Measurements from ENCODE around the gene KAZN.

KAZN gene

DNA sequence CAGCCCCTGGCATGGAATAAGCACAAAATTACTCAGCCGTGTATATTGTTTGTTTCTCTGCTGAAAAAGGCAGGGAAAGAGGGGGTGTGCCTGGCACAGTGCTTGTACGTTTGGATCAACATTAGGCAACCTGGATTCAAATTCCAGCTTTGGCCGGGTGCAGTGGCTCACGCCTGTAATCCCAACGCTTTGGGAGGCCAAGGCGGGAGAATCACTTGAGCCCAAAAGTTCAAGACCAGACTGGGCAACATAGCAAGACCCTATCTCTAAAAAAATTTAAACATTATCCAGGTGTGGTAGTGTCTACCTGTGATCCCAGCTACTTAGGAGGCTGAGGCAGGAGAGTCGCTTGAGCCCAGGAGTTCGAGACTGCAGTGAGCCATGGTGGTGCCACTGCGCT is 402.2 kb downstream of the KAZN start:
- Histone ChIP-seq H3K27ac (ENCODE audit: extremely low read depth, low read depth, low read length) (no peak overlapping the region), H3K4me1 (ENCODE audit: control insufficient read depth, insufficient read depth, low read length) (no peaks in the 10 kb centered on the region), H3K9me3 (ENCODE audit: control insufficient read depth, insufficient read depth, low read depth, low read length) (no peaks in the 10 kb centered on the region), H3K4me3 (ENCODE audit: low read depth, low read length) (no peak overlapping the region), H3K36me3 (ENCODE audit: control insufficient read depth in 2 of 2, insufficient read depth in 1 of 2, low read length in 2 of 2) (no peaks in the 10 kb centered on the region)
- ChIA-PET CTCF (no interaction called here), POLR2A (no interaction called here)
- TF ChIP-seq ZNF121 (tag by site-specific recombination; IDR thresholded peaks at IDR 0.05) (peak; percentile 69), OVOL3 (tag by site-specific recombination; IDR thresholded peaks at IDR 0.05) (no peak)

DNA sequence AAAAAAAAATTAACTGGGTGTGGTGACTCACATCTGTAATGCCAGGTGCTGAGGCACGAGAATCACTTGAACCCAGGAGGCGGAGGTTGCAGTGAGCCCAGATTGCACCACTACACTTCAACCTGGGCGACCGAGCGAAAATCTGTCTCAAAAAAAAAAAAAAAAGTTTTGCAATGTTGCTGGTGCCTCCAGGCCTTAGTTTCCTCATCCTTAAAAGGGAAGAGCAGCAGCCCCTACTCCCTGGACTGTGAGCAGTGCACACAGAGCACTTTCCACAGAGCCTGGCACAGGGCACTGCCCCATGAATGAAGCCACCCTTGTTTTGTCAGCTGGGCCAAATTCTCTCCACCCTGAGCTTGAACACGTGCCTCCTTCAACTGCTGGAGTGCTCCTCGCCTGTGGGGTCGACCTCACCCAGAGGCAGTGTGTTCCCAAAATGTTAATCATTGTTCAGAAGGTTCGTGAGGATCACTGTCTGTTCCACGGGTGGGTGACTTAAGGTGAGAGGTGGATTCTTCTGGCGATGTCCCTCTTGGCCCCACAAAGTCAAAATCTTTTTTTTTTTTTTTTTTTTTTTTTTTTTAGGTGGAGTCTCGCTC is 402.9 kb downstream of the KAZN start:
- Histone ChIP-seq H3K9me3 (ENCODE audit: control insufficient read depth, insufficient read depth, low read depth, low read length) (no peaks in the 10 kb centered on the region), H3K36me3 (ENCODE audit: control insufficient read depth in 2 of 2, insufficient read depth in 1 of 2, low read length in 2 of 2) (no peaks in the 10 kb centered on the region), H3K4me1 (ENCODE audit: control insufficient read depth, insufficient read depth, low read length) (no peaks in the 10 kb centered on the region), H3K27ac (ENCODE audit: extremely low read depth, low read depth, low read length) (no peak overlapping the region), H3K4me3 (ENCODE audit: low read depth, low read length) (no peak overlapping the region)
- ChIA-PET CTCF (interaction anchor here (0.5 kb wide), 1 partner anchor 54 kb away, joined by 4 read pairs; no protein-coding TSS in a partner anchor), POLR2A (no interaction called here)
- TF ChIP-seq, protein P1, sequence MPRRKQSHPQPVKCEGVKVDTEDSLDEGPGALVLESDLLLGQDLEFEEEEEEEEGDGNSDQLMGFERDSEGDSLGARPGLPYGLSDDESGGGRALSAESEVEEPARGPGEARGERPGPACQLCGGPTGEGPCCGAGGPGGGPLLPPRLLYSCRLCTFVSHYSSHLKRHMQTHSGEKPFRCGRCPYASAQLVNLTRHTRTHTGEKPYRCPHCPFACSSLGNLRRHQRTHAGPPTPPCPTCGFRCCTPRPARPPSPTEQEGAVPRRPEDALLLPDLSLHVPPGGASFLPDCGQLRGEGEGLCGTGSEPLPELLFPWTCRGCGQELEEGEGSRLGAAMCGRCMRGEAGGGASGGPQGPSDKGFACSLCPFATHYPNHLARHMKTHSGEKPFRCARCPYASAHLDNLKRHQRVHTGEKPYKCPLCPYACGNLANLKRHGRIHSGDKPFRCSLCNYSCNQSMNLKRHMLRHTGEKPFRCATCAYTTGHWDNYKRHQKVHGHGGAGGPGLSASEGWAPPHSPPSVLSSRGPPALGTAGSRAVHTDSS (tag by site-specific recombination; IDR thresholded peaks at IDR 0.05) = no peak
- no peak for TF ChIP-seq SCRT1 (tag by site-specific recombination; IDR thresholded peaks at IDR 0.05; ENCODE audit: borderline replicate concordance)
- TF ChIP-seq ZNF138 (tag by site-specific recombination; IDR thresholded peaks at IDR 0.05; ENCODE audit: borderline replicate concordance) = no peak
- TF ChIP-seq ZNF549 (tag by site-specific recombination; IDR thresholded peaks at IDR 0.05) = no peak
- no peak for TF ChIP-seq RBAK (tag by site-specific recombination; IDR thresholded peaks at IDR 0.05)
- no peak for TF ChIP-seq ZNF416 (tag by site-specific recombination; IDR thresholded peaks at IDR 0.05)
- TF ChIP-seq, protein P2, sequence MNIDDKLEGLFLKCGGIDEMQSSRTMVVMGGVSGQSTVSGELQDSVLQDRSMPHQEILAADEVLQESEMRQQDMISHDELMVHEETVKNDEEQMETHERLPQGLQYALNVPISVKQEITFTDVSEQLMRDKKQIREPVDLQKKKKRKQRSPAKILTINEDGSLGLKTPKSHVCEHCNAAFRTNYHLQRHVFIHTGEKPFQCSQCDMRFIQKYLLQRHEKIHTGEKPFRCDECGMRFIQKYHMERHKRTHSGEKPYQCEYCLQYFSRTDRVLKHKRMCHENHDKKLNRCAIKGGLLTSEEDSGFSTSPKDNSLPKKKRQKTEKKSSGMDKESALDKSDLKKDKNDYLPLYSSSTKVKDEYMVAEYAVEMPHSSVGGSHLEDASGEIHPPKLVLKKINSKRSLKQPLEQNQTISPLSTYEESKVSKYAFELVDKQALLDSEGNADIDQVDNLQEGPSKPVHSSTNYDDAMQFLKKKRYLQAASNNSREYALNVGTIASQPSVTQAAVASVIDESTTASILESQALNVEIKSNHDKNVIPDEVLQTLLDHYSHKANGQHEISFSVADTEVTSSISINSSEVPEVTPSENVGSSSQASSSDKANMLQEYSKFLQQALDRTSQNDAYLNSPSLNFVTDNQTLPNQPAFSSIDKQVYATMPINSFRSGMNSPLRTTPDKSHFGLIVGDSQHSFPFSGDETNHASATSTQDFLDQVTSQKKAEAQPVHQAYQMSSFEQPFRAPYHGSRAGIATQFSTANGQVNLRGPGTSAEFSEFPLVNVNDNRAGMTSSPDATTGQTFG (tag by site-specific recombination; IDR thresholded peaks at IDR 0.05; ENCODE audit: borderline replicate concordance) = no peak
- TF ChIP-seq, protein P3, sequence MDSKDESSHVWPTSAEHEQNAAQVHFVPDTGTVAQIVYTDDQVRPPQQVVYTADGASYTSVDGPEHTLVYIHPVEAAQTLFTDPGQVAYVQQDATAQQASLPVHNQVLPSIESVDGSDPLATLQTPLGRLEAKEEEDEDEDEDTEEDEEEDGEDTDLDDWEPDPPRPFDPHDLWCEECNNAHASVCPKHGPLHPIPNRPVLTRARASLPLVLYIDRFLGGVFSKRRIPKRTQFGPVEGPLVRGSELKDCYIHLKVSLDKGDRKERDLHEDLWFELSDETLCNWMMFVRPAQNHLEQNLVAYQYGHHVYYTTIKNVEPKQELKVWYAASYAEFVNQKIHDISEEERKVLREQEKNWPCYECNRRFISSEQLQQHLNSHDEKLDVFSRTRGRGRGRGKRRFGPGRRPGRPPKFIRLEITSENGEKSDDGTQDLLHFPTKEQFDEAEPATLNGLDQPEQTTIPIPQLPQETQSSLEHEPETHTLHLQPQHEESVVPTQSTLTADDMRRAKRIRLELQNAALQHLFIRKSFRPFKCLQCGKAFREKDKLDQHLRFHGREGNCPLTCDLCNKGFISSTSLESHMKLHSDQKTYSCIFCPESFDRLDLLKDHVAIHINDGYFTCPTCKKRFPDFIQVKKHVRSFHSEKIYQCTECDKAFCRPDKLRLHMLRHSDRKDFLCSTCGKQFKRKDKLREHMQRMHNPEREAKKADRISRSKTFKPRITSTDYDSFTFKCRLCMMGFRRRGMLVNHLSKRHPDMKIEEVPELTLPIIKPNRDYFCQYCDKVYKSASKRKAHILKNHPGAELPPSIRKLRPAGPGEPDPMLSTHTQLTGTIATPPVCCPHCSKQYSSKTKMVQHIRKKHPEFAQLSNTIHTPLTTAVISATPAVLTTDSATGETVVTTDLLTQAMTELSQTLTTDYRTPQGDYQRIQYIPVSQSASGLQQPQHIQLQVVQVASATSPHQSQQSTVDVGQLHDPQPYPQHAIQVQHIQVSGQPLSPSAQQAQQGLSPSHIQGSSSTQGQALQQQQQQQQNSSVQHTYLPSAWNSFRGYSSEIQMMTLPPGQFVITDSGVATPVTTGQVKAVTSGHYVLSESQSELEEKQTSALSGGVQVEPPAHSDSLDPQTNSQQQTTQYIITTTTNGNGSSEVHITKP (tag by site-specific recombination; IDR thresholded peaks at IDR 0.05) = no peak
- TF ChIP-seq, protein P4, sequence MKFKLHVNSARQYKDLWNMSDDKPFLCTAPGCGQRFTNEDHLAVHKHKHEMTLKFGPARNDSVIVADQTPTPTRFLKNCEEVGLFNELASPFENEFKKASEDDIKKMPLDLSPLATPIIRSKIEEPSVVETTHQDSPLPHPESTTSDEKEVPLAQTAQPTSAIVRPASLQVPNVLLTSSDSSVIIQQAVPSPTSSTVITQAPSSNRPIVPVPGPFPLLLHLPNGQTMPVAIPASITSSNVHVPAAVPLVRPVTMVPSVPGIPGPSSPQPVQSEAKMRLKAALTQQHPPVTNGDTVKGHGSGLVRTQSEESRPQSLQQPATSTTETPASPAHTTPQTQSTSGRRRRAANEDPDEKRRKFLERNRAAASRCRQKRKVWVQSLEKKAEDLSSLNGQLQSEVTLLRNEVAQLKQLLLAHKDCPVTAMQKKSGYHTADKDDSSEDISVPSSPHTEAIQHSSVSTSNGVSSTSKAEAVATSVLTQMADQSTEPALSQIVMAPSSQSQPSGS (tag by site-specific recombination; IDR thresholded peaks at IDR 0.05; ENCODE audit: low read depth) = no peak

DNA sequence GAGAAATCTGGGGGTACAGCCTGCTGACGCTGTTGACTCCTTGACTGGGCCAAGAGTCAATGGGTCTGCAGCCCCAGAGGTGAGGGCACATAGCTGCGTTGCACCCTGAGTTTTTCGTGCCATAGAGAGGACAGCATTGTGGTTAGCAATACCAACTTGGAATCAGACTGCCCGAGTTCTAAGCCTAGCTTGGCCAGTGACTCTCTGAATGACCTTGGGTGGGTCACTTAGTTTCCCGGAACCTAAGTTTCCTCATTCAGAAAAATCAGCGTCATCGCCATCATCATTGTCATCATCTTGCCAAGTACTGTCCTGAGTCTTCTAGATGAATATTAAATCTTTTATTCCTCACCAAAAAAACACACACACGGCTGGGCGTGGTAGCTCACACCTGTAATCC is 403.8 kb downstream of the KAZN start:
- Histone ChIP-seq H3K9me3 (ENCODE audit: control insufficient read depth, insufficient read depth, low read depth, low read length) (no peaks in the 10 kb centered on the region), H3K36me3 (ENCODE audit: control insufficient read depth in 2 of 2, insufficient read depth in 1 of 2, low read length in 2 of 2) (no peaks in the 10 kb centered on the region), H3K4me1 (ENCODE audit: control insufficient read depth, insufficient read depth, low read length) (no peaks in the 10 kb centered on the region), H3K4me3 (ENCODE audit: low read depth, low read length) (no peak overlapping the region), H3K27ac (ENCODE audit: extremely low read depth, low read depth, low read length) (no peak overlapping the region)
- ChIA-PET POLR2A (no interaction called here), CTCF (interaction anchor here (0.7 to 1.1 kb wide), 2 partner anchors 10 to 36 kb away, joined by 3 to 4 read pairs; no protein-coding TSS in a partner anchor)
- TF ChIP-seq ZNF24 (tag by site-specific recombination; IDR thresholded peaks at IDR 0.05) = no peak
- TF ChIP-seq GLI2 (tag by site-specific recombination; IDR thresholded peaks at IDR 0.05; ENCODE audit: borderline replicate concordance, low read depth) = no peak
- no peak for TF ChIP-seq ZNF274 (IDR thresholded peaks at IDR 0.05; ENCODE audit: low read length)
- no peak for TF ChIP-seq ZNF274 (tag by site-specific recombination; IDR thresholded peaks at IDR 0.05; ENCODE audit: borderline replicate concordance)
- TF ChIP-seq, protein P5, sequence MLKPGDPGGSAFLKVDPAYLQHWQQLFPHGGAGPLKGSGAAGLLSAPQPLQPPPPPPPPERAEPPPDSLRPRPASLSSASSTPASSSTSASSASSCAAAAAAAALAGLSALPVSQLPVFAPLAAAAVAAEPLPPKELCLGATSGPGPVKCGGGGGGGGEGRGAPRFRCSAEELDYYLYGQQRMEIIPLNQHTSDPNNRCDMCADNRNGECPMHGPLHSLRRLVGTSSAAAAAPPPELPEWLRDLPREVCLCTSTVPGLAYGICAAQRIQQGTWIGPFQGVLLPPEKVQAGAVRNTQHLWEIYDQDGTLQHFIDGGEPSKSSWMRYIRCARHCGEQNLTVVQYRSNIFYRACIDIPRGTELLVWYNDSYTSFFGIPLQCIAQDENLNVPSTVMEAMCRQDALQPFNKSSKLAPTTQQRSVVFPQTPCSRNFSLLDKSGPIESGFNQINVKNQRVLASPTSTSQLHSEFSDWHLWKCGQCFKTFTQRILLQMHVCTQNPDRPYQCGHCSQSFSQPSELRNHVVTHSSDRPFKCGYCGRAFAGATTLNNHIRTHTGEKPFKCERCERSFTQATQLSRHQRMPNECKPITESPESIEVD (tag by site-specific recombination; IDR thresholded peaks at IDR 0.05) = no peak
- TF ChIP-seq ZNF626 (tag by site-specific recombination; IDR thresholded peaks at IDR 0.05) = no peak
- no peak for TF ChIP-seq ZNF654 (tag by site-specific recombination; IDR thresholded peaks at IDR 0.05; ENCODE audit: low read depth)
- TF ChIP-seq HOXD13 (CRISPR knock-in tag; IDR thresholded peaks at IDR 0.05; ENCODE audit: borderline replicate concordance) = no peak

Measured in HEK293 (cell line).